Suprapubic skin (tissue), 4 donors: ENCODE results near the gene DNAI1. TPM values are rescaled to one million over a fixed set of nuclear protein-coding genes. Genes with fewer than 3 reads are reported as not detected.

Experiments used
- DNase-seq, 2 donors: peaks; one replicate each; pipeline ENCODE4 v3.0.0-alpha.2; 2019; ENCODE audit warnings: low spot score in 2 of 2
- H3K27ac ChIP-seq: fragments of 200-600 bp; sonication (generic); one replicate; pipeline ENCODE4 v1.5.1; 2019
- H3K27me3 ChIP-seq: fragments of 200-600 bp; sonication (generic); one replicate; pipeline ENCODE4 v1.5.1; 2019
- H3K36me3 ChIP-seq: fragments of 200-600 bp; sonication (generic); one replicate; pipeline ENCODE4 v1.5.1; 2019
- H3K4me1 ChIP-seq: fragments of 200-600 bp; sonication (generic); one replicate; pipeline ENCODE4 v1.5.1; 2019
- H3K4me3 ChIP-seq: fragments of 200-600 bp; sonication (generic); one replicate; pipeline ENCODE4 v1.5.1; 2019; ENCODE audit warnings: mild to moderate bottlenecking
- H3K9me3 ChIP-seq: fragments of 200-600 bp; sonication (generic); one replicate; pipeline ENCODE4 v1.5.1; 2019
- CTCF ChIP-seq, 2 donors: fragments of 200-600 bp in 1 of 2; fragments of 450-650 bp in 1 of 2; sonication (generic) in 1 of 2; IDR thresholded peaks; one replicate each; pipeline ENCODE4 v1.5.1; 2016 to 2019; ENCODE audit warnings: antibody characterized with exemption in 2 of 2, mild to moderate bottlenecking in 1 of 2, moderate library complexity in 1 of 2
- EP300 ChIP-seq: sonication (generic); formaldehyde crosslinking; IDR thresholded peaks from one replicate; pipeline ENCODE4 v1.6.1; 2017; ENCODE audit warnings: antibody characterized with exemption
- POLR2A ChIP-seq, 2 donors: fragments of 450-650 bp; IDR thresholded peaks; one replicate each; pipeline ENCODE4 v1.6.1; 2017; ENCODE audit warnings: antibody characterized with exemption in 2 of 2, mild to moderate bottlenecking in 2 of 2, moderate library complexity in 2 of 2
- POLR2AphosphoS5 ChIP-seq, 3 donors: sonication (generic); formaldehyde crosslinking; IDR thresholded peaks; one replicate each; pipeline ENCODE4 v1.6.1; 2017; ENCODE audit warnings: antibody characterized with exemption in 3 of 3
- WGBS: methylation state at CpG from one replicate; pipeline ENCODE4 v1.1.5; 2018; 5-methylcytosine and 5-hydroxymethylcytosine counted together
- total RNA-seq, 4 donors: library from RNA; depleted of rRNA; stranded (reverse); fragments of >200 nt; gene quantifications; one replicate each; pipeline ENCODE4 v1.1.0, GENCODE V29; 2016

DNAI1 gene
- total RNA-seq, 4 donors from 2014 or later, result not detected

- no peak overlapping the region for H3K27ac ChIP-seq
- H3K4me3 ChIP-seq, result no peak overlapping the region
- no peak for DNase-seq
- TF ChIP-seq POLR2A (IDR thresholded peaks at IDR 0.05), result no peak
- no peak for TF ChIP-seq EP300
- no peak for TF ChIP-seq POLR2AphosphoS5 (IDR thresholded peaks at IDR 0.05)
- TF ChIP-seq CTCF (IDR thresholded peaks at IDR 0.05), result no peak
- peaks cover 19% of the 10 kb centered on the region for H3K4me1 ChIP-seq
- no peaks in the 10 kb centered on the region for H3K36me3 ChIP-seq
- 66% methylated on average over 4 of the region's 4 CpGs for WGBS
- H3K27me3 ChIP-seq, result no peaks in the 10 kb centered on the region
- H3K9me3 ChIP-seq, result no peaks in the 10 kb centered on the region
Measured at GRCh38 chr9:34419716-34420504, 38.7 kb upstream of the DNAI1 start.

- TF ChIP-seq CTCF (IDR thresholded peaks at IDR 0.05), result no peak
- TF ChIP-seq POLR2AphosphoS5 (IDR thresholded peaks at IDR 0.05), result no peak
- no peak for TF ChIP-seq EP300
- no peak for TF ChIP-seq POLR2A (IDR thresholded peaks at IDR 0.05)
- peaks cover 9% of the 10 kb centered on the region for H3K4me1 ChIP-seq
- H3K27ac ChIP-seq, result no peak overlapping the region
- no peak for DNase-seq
- H3K4me3 ChIP-seq, result no peak overlapping the region
- H3K36me3 ChIP-seq, result no peaks in the 10 kb centered on the region
- no peaks in the 10 kb centered on the region for H3K27me3 ChIP-seq
- H3K9me3 ChIP-seq, result no peaks in the 10 kb centered on the region
- 82% methylated on average over 5 of the region's 5 CpGs for WGBS
Measured at GRCh38 chr9:34426347-34427074, 32.1 kb upstream of the DNAI1 start.

GRCh38 chr9:34428325-34428958 is 30.2 kb upstream of the DNAI1 start:
- Histone ChIP-seq H3K27ac (no peak overlapping the region), H3K36me3 (no peaks in the 10 kb centered on the region), H3K4me1 (peaks cover 13% of the 10 kb centered on the region), H3K9me3 (no peaks in the 10 kb centered on the region), H3K27me3 (no peaks in the 10 kb centered on the region), H3K4me3 (no peak overlapping the region)
- TF ChIP-seq EP300 (no peak), POLR2A (IDR thresholded peaks at IDR 0.05) (no peak), POLR2AphosphoS5 (IDR thresholded peaks at IDR 0.05) (no peak), CTCF (IDR thresholded peaks at IDR 0.05) (no peak)
- WGBS, result 72% methylated on average over 2 of the region's 2 CpGs
- no peak for DNase-seq

GRCh38 chr9:34430843-34431437 is 27.7 kb upstream of the DNAI1 start:
- H3K9me3 ChIP-seq, result no peaks in the 10 kb centered on the region
- H3K27me3 ChIP-seq, result no peaks in the 10 kb centered on the region
- no peak overlapping the region for H3K27ac ChIP-seq
- H3K36me3 ChIP-seq, result no peaks in the 10 kb centered on the region
- no peak for TF ChIP-seq EP300
- no peak for TF ChIP-seq POLR2A (IDR thresholded peaks at IDR 0.05)
- no peak for TF ChIP-seq POLR2AphosphoS5 (IDR thresholded peaks at IDR 0.05)
- TF ChIP-seq CTCF (IDR thresholded peaks at IDR 0.05), result no peak
- WGBS, result 24% methylated on average over 4 of the region's 4 CpGs
- H3K4me3 ChIP-seq, result no peak overlapping the region
- peaks cover 13% of the 10 kb centered on the region for H3K4me1 ChIP-seq
- no peak for DNase-seq
